HG03066 (cell line): ENCODE data around the gene VDAC1.
"Not testable (repeated sequence)": the region's sequence is repeated elsewhere in the genome, so short reads cannot be mapped to it uniquely, and the experiment has no call there.

Experiments
- ATAC-seq: cut with Tn5 transposase; IDR thresholded peaks from one replicate; pipeline ENCODE4 v1.9.1; 2021; ENCODE audit warnings: low read depth; ENCODE audit not compliant: unreplicated experiment

VDAC1 gene

DNA sequence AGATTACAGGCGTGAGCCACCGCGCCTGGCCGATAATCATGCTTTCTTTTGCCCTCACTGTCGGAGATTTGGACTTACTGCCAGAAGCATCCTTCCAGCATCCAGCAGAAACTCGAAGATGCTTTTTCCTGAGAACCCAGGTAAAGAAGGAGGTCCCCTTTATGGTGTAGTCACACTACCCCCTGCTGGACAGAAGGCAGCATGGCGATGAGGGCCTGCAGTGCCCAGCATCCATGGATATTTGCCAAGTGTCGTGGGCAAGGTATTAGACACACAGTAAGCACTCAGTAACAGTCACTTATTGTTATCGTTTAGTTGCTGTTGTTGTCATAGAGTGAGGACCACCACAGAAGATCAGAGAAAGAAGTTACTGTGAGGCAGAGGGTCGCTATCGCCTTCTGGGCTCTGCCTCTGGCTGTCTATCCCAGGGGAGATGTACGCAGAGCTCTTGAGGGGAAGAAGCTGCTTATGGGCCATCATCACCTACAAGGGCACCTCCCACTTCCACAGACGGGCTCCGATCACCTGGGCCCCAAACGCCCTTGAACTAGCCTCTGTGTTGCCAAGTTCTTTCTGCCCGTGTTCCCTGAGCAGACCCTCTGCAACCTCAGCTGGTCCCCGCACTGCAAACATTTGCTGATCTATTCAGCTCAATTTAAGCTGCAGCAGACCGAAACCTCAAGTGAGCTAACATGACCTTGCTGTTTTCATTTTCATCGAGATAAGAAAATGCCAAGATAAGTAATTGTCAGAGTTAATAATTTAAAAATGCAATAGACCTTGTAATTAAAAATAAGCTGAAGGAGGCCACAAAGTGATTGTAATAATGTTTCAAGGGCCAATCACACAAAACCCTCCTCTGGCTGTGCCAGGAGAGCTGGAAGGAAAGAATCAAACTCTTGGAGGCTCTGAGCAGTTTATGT, 60.3 kb downstream of the VDAC1 start:
- no peak for ATAC-seq

GRCh38 chr5:133943475-133943817, 61.3 kb downstream of the VDAC1 start:
- no peak for ATAC-seq

GRCh38 chr5:133942614-133943474, 61.9 kb downstream of the VDAC1 start:
- ATAC-seq: no peak

DNA sequence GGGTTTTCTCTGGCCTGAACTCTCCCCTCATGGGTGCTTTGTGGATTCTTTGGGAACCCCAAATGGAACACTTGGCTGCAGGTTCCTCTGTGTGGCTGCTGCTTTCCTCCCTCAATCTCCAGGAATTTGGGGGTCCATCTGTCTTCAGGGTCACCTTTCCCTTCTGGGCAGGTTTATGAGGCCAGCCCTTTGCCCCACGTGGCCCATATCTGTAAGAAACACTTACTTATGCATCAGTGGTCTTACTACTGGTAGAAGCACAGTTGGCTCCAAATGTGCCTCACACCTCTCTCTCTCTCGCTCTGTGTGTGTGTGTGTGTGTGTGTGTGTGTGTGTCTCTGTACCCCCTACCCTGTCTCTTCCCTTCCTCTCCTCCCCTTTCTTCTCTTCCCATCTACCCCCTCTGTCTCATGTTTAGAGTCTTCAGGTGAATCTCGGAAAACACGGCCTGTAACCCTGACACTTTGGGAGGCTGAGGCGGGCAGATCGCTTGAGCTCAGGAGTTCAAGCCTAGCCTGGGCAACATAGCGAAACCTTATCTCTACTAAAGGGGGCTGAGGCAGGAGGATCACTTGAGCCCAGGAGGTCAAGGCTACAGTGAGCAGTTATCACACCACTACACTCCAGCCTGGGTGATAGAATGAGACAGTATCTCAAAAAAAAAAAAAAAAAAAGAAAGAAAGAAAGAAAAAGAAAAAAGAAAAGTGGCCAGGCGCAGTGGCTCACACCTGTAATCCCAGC, 63.1 kb downstream of the VDAC1 start:
- no peak for ATAC-seq

DNA sequence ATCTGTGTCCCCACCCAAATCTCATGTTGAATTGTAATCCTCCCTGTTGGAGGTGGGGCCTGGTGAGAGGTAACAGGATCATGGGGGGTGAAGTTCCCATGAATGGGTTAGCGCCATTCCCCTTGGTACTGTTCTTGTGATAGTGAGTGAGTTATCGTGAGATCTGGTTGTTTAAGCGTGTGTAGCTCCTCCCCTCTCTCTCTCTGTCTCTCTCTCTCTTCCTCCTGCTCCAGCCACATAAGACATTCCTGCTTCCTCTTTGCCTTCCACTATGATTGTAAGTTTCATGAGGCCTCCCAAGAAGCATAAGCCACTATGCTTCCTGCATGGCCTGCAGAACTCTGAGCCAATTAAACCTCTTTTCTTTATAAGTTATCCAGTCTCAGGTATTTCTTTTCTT, 65.1 kb downstream of the VDAC1 start:
- ATAC-seq: no peak

GRCh38 chr5:133938929-133939328, 65.8 kb downstream of the VDAC1 start:
- ATAC-seq: peak; percentile 75

DNA sequence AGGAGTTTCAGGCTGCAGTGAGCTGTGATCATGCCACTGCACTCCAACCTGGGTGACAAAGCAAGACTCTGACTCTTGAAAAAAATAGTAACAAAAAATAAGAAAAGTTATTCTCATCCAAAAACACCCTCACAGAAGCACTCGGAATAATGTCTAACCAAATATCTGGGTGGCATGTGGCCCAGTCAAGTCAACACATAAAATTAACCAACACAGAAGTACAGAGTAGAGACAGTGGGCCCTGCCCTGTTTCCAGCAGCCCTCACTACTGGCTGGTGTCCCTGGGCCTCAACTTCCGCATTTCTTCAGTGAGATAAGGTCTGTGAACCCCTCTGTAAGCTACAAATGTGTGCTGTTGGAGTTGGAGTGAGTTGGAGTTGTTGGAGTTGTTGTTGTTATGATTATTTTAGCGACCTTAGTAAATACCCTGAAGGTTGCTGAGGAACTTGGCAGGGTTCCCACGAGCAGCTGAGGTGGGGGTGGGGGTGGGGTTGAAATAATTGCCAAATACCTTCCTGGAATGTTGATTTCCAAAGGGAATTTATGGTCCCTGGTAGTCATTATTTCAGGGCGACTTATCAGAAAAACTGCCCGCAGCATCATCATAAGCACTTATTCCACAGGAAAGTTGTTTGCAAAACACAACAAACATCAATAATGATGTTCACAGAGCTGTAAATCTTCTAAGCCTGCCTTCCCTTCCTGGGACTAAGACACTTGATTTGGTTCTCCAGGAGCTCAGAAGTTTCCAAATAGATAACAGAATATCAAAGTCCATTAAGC, 66.5 kb downstream of the VDAC1 start:
- ATAC-seq: no peak

- ATAC-seq: not testable (repeated sequence)
Observed at GRCh38 chr5:133937628-133938027, 67.1 kb downstream of the VDAC1 start.

DNA sequence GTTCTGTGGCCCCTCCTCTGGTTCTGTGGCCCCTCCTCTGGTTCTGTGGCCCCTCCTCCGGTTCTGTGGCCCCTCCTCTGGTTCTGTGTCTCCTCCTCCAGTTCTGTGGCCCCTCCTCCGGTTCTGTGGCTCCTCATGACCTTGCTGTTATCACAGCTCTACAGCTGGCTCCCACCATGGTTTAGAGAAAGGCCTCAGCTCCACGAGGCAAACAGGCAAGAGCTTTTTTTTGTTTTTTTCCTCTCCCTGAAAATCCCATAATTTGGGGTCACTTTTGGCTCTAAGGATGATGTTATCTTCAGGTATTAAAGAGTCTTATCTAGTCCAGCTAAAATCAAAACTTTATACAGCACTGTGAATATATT, 68.1 kb downstream of the VDAC1 start:
- ATAC-seq: no peak

DNA sequence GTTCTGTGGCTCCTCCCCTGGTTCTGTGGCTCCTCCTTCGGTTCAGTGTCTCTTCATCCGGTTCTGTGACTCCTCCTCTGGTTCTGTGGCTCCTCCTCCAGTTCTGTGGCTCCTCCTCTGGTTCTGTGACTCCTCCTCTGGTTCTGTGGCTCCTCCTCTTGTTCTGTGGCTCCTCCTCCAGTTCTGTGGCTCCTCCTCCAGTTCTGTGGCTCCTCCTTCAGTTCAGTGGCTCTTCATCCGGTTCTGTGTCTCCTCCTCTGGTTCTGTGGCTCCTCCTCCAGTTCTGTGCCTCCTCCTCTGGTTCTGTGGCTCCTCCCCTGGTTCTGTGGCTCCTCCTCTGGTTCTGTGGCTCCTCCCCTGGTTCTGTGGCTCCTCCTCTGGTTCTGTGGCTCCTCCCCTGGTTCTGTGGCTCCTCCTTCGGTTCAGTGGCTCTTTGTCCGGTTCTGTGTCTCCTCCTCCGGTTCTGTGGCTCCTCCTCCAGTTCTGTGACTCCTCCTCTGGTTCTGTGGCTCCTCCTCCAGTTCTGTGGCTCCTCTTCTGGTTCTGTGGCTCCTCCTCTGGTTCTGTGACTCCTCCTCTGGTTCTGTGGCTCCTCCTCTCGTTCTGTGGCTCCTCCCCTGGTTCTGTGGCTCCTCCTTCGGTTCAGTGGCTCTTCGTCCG, 68.7 kb downstream of the VDAC1 start:
- ATAC-seq: not testable (repeated sequence)

- ATAC-seq: no peak
Observed at GRCh38 chr5:133935667-133935940, 69.2 kb downstream of the VDAC1 start.

GRCh38 chr5:133934822-133935666, 69.7 kb downstream of the VDAC1 start:
- ATAC-seq: no peak

DNA sequence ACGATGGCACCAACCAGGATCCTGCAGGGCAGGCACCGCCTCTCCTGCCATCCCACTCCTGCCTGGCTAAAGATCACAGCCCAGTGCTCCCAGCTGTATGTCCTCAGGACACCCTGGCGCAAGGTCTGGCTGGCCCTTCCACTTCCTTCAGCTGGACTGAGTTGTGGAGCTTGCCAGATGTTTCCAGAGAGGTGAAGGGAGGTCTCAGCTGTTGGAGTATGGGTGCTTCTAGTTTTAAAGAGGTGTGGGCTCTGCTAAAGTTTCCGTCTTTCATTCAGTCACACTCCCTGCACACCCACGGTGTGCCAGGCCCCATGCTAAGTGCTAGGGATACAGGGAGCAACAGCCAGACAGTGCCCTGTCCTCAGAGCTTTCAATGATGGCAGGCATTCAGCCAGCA, 70.5 kb downstream of the VDAC1 start:
- no peak for ATAC-seq

- ATAC-seq: no peak
Observed at GRCh38 chr5:133933670-133934295, 71.0 kb downstream of the VDAC1 start.

- ATAC-seq: no peak
Observed at GRCh38 chr5:133933169-133933509, 71.6 kb downstream of the VDAC1 start.

DNA sequence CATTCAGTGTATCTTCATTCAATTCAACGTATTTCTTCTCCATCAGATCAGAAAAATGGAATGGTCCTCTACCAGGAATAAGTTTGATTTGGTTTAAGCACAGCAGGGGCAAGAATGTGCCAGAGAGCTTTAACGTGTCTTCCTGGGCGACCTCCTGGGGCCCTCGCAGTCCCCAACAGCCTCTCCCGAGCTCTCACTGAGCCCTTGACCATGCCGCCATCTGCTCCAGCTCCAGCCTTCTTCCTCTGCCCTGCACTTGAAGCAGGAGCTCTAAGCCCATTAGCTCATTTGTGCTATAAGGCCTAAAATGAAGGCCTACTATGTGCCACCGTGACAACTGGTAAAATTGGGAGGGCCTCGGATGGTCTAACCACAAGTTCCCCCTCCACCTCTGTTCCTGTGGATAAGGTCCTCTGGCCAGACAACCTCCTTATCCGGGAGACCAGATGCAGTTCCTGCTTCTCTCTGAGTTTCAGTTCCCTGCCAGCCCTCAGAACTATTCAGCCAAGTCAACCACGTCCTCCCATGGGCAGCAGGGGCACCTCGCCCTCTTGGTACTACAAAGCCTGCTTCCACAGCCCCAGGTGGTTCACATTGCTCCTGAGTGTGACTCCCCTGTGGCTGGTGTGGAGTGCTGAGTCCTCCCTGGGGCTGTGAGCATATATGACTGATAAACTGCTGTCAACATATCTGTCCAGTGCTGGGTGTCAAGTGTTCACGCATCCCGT, 72.2 kb downstream of the VDAC1 start:
- ATAC-seq: no peak

DNA sequence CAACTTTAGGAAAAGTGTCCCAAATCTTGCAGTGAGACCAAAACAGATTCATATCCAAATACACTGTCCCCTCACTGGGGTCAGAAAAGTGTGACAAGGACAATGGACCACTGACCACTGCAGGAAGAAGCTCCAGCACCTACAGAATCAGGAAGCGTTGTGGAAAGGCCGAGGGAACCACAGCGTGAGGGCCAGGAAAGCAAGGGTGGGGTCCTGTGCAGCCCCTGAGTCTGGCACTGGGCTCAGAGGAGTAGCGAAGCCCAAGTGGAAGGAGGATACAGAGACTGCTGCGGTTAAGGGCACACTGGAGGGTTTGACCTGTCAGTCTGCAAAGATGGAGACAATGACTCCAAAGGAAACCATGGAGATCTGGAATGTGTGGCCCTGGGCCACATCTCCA, 73.2 kb downstream of the VDAC1 start:
- ATAC-seq: no peak

DNA sequence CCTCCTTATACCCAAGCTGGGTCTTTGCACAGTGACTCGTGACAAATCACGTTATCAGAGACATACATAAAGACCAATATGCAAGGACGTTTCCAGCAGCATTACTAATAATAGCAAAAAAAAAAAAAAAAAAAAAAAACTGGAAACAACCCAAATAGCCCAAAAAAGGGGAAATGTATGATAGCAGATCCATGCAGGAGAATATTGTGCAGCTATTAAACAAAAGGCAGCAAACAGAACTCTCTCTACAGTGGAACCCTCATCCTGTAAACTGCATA, 74.0 kb downstream of the VDAC1 start:
- ATAC-seq: no peak
